HepG2 (cell line): ENCODE results near the gene CASP1. TPM values are rescaled to one million over a fixed set of nuclear protein-coding genes. Genes with fewer than 3 reads are reported as not detected.

ENCODE experiments used
- CREM ChIP-seq, 2 experiments: sonication (generic) in 1 of 2; formaldehyde crosslinking in 1 of 2; IDR thresholded peaks; 2 replicates each; pipeline versions ENCODE4 v1.4.0 to v1.6.1; 2016 to 2020; ENCODE audit warnings: antibody characterized with exemption in 1 of 2, mild to moderate bottlenecking in 1 of 2, missing genetic modification reagents in 1 of 2
- DMAP1 ChIP-seq: IDR thresholded peaks from 2 replicates; pipeline ENCODE4 v1.6.1; 2016
- ETV6 ChIP-seq: sonication (generic); formaldehyde crosslinking; conservative IDR thresholded peaks from 2 replicates; pipeline ENCODE4 v1.4.0; 2020; ENCODE audit warnings: missing genetic modification reagents
- FOXA1 ChIP-seq, 2 experiments: fragments of 450-650 bp in 1 of 2; sonication (generic) in 1 of 2; formaldehyde crosslinking in 1 of 2; IDR thresholded peaks; 2 replicates each; pipeline versions ENCODE4 v1.4.0 to v1.6.1; 2016 to 2020; ENCODE audit warnings: missing genetic modification reagents in 1 of 2
- GFI1 ChIP-seq: sonication (generic); formaldehyde crosslinking; IDR thresholded peaks from 2 replicates; pipeline ENCODE4 v1.5.0; 2020; ENCODE audit warnings: missing genetic modification reagents, mild to moderate bottlenecking, borderline replicate concordance
- HNRNPL ChIP-seq: fragments of 200-400 bp; formaldehyde crosslinking; IDR thresholded peaks from 2 replicates; pipeline ENCODE4 v1.6.1; 2017; ENCODE audit warnings: mild to moderate bottlenecking, low read depth, low read length
- MXD3 ChIP-seq: IDR thresholded peaks from 2 replicates; pipeline ENCODE4 v1.6.1; 2016; ENCODE audit warnings: mild to moderate bottlenecking, missing biosample characterization, missing genetic modification reagents
- PATZ1 ChIP-seq: sonication (generic); formaldehyde crosslinking; IDR thresholded peaks from 2 replicates; pipeline ENCODE4 v1.4.0; 2020; ENCODE audit warnings: missing genetic modification reagents
- SMAD3 ChIP-seq: sonication (generic); formaldehyde crosslinking; IDR thresholded peaks from 2 replicates; pipeline ENCODE4 v1.4.0; 2020; ENCODE audit warnings: missing genetic modification reagents
- TMF1 ChIP-seq: sonication (generic); formaldehyde crosslinking; IDR thresholded peaks from 2 replicates; pipeline ENCODE4 v1.8.1; 2022; ENCODE audit warnings: low read depth, missing genetic modification reagents
- ZBED4 ChIP-seq: sonication (generic); formaldehyde crosslinking; IDR thresholded peaks from 2 replicates; pipeline ENCODE4 v1.4.0; 2020; ENCODE audit warnings: missing genetic modification reagents, borderline replicate concordance
- ZBTB44 ChIP-seq: sonication (generic); formaldehyde crosslinking; IDR thresholded peaks from 2 replicates; pipeline ENCODE4 v1.4.0; 2020; ENCODE audit warnings: missing genetic modification reagents
- ZMYM2 ChIP-seq: sonication (generic); formaldehyde crosslinking; IDR thresholded peaks from 2 replicates; pipeline ENCODE4 v1.8.0; 2022; ENCODE audit warnings: mild to moderate bottlenecking, missing genetic modification reagents
- ZNF12 ChIP-seq: sonication (generic); formaldehyde crosslinking; IDR thresholded peaks from 2 replicates; pipeline ENCODE4 v1.5.0; 2020; ENCODE audit warnings: missing genetic modification reagents
- ZNF264 ChIP-seq: sonication (generic); formaldehyde crosslinking; IDR thresholded peaks from 2 replicates; pipeline ENCODE4 v1.4.0; 2020; ENCODE audit warnings: missing genetic modification reagents
- ZNF430 ChIP-seq: sonication (generic); formaldehyde crosslinking; IDR thresholded peaks from 2 replicates; pipeline ENCODE4 v1.9.0; 2021; ENCODE audit warnings: mild to moderate bottlenecking, missing genetic modification reagents
- ZNF614 ChIP-seq: IDR thresholded peaks from 2 replicates; pipeline ENCODE4 v1.6.1; 2018; ENCODE audit warnings: missing biosample characterization, missing genetic modification reagents, inconsistent platforms, borderline replicate concordance
- ZNF629 ChIP-seq: sonication (generic); formaldehyde crosslinking; conservative IDR thresholded peaks from 2 replicates; pipeline ENCODE4 v1.5.0; 2020; ENCODE audit warnings: missing genetic modification reagents
- ZNF772 ChIP-seq: sonication (generic); formaldehyde crosslinking; IDR thresholded peaks from 2 replicates; pipeline ENCODE4 v1.5.0; 2020; ENCODE audit warnings: mild to moderate bottlenecking, missing genetic modification reagents
- ZNF816 ChIP-seq: sonication (generic); formaldehyde crosslinking; IDR thresholded peaks from 2 replicates; pipeline ENCODE4 v1.8.0; 2022; ENCODE audit warnings: missing genetic modification reagents, mild to moderate bottlenecking, borderline replicate concordance
- ZSCAN25 ChIP-seq: sonication (generic); formaldehyde crosslinking; IDR thresholded peaks from 2 replicates; pipeline ENCODE4 v1.8.0; 2022; ENCODE audit warnings: mild to moderate bottlenecking, missing genetic modification reagents
- ZSCAN9 ChIP-seq: IDR thresholded peaks from 2 replicates; pipeline ENCODE4 v1.6.1; 2016; ENCODE audit warnings: borderline replicate concordance
- polyA plus RNA-seq, 8 experiments: library from polyadenylated mRNA; depleted of rRNA in 3 of 8; stranded (reverse) in 7 of 8; unstranded in 1 of 8; fragments of >200 nt; fragmentation: Illumina TruSeq in 4 of 8; extraction: Trizol in 4 of 8; gene quantifications; 2 replicates each; pipeline versions ENCODE4 v1.2.1 to v1.2.3, GENCODE V29; 2011 to 2016; ENCODE audit warnings: low read depth in 4 of 8, missing spikeins in 1 of 8, mixed read lengths in 1 of 8; ENCODE audit not compliant: insufficient read depth in 1 of 8
- total RNA-seq, 5 experiments: library from RNA; depleted of rRNA; stranded (reverse); fragments of >200 nt; fragmentation: Illumina TruSeq; extraction: Trizol; gene quantifications; 2 replicates each; pipeline ENCODE4 v1.2.3, GENCODE V29; 2016; ENCODE audit warnings: low read depth in 1 of 5

Gene CASP1
- total and polyA plus RNA-seq, 2 of the 13 experiments (the other 11 are each of a cell fraction or from before 2014, with no cell fraction given), result 0.34 to 5.2 TPM

GRCh38 chr11:105046898-105047579 lies 12.1 kb upstream of the CASP1 start (continued):
- TF ChIP-seq DMAP1 (CRISPR knock-in tag) (peak; percentile 79), ZBED4 (CRISPR knock-in tag) (no peak), SMAD3 (CRISPR knock-in tag) (peak; percentile 88), ZNF430 (CRISPR knock-in tag) (peak; percentile 61; the same call in 1 of the 2 replicates), ZBTB44 (CRISPR knock-in tag) (0 out of 2 replicates have a peak, but pooled peaks have one; percentile 49), ZNF816 (CRISPR knock-in tag) (no peak; the same call in 1 of the 2 replicates), CREM (IDR thresholded peaks at IDR 0.05) (peak; percentile 79), CREM (CRISPR knock-in tag; IDR thresholded peaks at IDR 0.05) (no peak), ETV6 (CRISPR knock-in tag) (peak; percentile 83; the same call in 1 of the 2 replicates), FOXA1 (IDR thresholded peaks at IDR 0.05) (peak; percentile 75), FOXA1 (CRISPR knock-in tag; IDR thresholded peaks at IDR 0.05) (peak; percentile 95), HNRNPL (no peak), MXD3 (no peak), ZNF614 (peak; percentile 76), ZSCAN25 (CRISPR knock-in tag) (peak; percentile 23; the same call in 1 of the 2 replicates), ZNF629 (peak; percentile 45; the same call in 1 of the 2 replicates), GFI1 (CRISPR knock-in tag) (peak; percentile 67; the same call in 1 of the 2 replicates), TMF1 (CRISPR knock-in tag) (no peak), ZNF264 (CRISPR knock-in tag) (peak; percentile 91), ZNF772 (CRISPR knock-in tag) (0 out of 2 replicates have a peak, but pooled peaks have one; percentile 56), ZNF12 (CRISPR knock-in tag) (peak; percentile 64), ZMYM2 (no peak), ZSCAN9 (peak; percentile 79; the same call in 1 of the 2 replicates), PATZ1 (CRISPR knock-in tag) (0 out of 2 replicates have a peak, but pooled peaks have one; percentile 10)
